SK-N-SH (cell line): ENCODE data around the gene TM4SF4. TPM values are rescaled to one million over a fixed set of nuclear protein-coding genes. Genes with fewer than 3 reads are reported as not detected.

ENCODE experiments used
- CTCF ChIA-PET: fragments of 300-600, 350-600 bp; formaldehyde crosslinking; extraction: SDS; loops from one replicate; lab custom pipeline; 2021; lab: Yijun Ruan, JAX
- POLR2A ChIA-PET: fragments of 350-600 bp; sonication (Branson Sonifier 250); formaldehyde crosslinking; extraction: SDS; loops from one replicate; lab custom pipeline; 2020; ENCODE audit warnings: antibody characterized with exemption, inconsistent platforms; lab: Yijun Ruan, JAX
- DNase-seq: peaks from one replicate; pipeline ENCODE4 v3.0.0; 2012
- H2AFZ ChIP-seq: fragments of 200-600 bp; sonication (generic); 2 replicates; pipeline ENCODE4 v1.8.1; 2016; ENCODE audit warnings: antibody characterized with exemption, mild to moderate bottlenecking, low read depth
- H3F3A ChIP-seq: fragments of 200-600 bp; sonication (generic); replicated peaks from 2 replicates; pipeline ENCODE3; 2016; ENCODE audit warnings: antibody characterized with exemption, mild to moderate bottlenecking; ENCODE audit not compliant: insufficient read depth
- H3K27ac ChIP-seq, 2 experiments: fragments of 200-500 bp in 1 of 2; fragments of 200-600 bp in 1 of 2; sonication (Bioruptor generic) in 1 of 2; sonication (generic), shearing (Covaris generic) in 1 of 2; 2 replicates each; pipeline versions ENCODE4 v1.5.1 to v1.6.1; 2014 to 2016; ENCODE audit warnings: low read depth in 2 of 2, inconsistent platforms in 1 of 2, low read length in 1 of 2, mild to moderate bottlenecking in 1 of 2, mixed read lengths in 1 of 2
- H3K27me3 ChIP-seq: fragments of 200-600 bp; sonication (generic), shearing (Covaris generic); 2 replicates; pipeline ENCODE4 v1.6.1; 2016; ENCODE audit warnings: mixed run types; ENCODE audit not compliant: insufficient read depth
- H3K36me3 ChIP-seq, 2 experiments: fragments of 200-500 bp in 1 of 2; fragments of 200-600 bp in 1 of 2; sonication (Bioruptor generic) in 1 of 2; sonication (generic) in 1 of 2; replicated peaks in 1 of 2; 2 replicates each; pipeline versions ENCODE3 to v1.5.1; 2014 to 2016; ENCODE audit warnings: low read length in 1 of 2, mild to moderate bottlenecking in 1 of 2; ENCODE audit not compliant: insufficient read depth in 2 of 2, control insufficient read depth in 1 of 2
- H3K4me1 ChIP-seq, 2 experiments: fragments of 200-500 bp in 1 of 2; fragments of 200-600 bp in 1 of 2; sonication (Bioruptor generic) in 1 of 2; sonication (generic), shearing (Covaris generic) in 1 of 2; 2 replicates each; pipeline versions ENCODE4 v1.5.1 to v1.6.1; 2014 to 2016; ENCODE audit warnings: low read depth in 1 of 2, low read length in 1 of 2, mixed run types in 1 of 2; ENCODE audit not compliant: insufficient read depth in 2 of 2, control insufficient read depth in 1 of 2
- H3K4me2 ChIP-seq: fragments of 200-600 bp; sonication (generic), shearing (Covaris generic); 2 replicates; pipeline ENCODE4 v1.6.1; 2017; ENCODE audit warnings: mixed run types
- H3K4me3 ChIP-seq, 2 experiments: fragments of 200-500 bp in 1 of 2; fragments of 200-600 bp in 1 of 2; sonication (Bioruptor generic) in 1 of 2; sonication (generic), shearing (Covaris generic) in 1 of 2; 2 replicates each; pipeline versions ENCODE4 v1.5.1 to v1.8.1; 2014 to 2016; ENCODE audit warnings: low read depth in 2 of 2, inconsistent platforms in 1 of 2, low read length in 1 of 2, mild to moderate bottlenecking in 1 of 2, mixed read lengths in 1 of 2, moderate library complexity in 1 of 2
- H3K79me2 ChIP-seq: fragments of 200-600 bp; sonication (generic); 2 replicates; pipeline ENCODE4 v1.8.1; 2017; ENCODE audit warnings: mild to moderate bottlenecking; ENCODE audit not compliant: insufficient read depth
- H3K9ac ChIP-seq: fragments of 200-600 bp; sonication (generic); 2 replicates; pipeline ENCODE4 v1.6.1; 2017; ENCODE audit warnings: mixed run types
- H3K9me2 ChIP-seq: fragments of 200-600 bp; sonication (generic); 2 replicates; pipeline ENCODE4 v1.6.1; 2017; ENCODE audit warnings: mixed run types
- H3K9me3 ChIP-seq: fragments of 200-600 bp; sonication (generic); 2 replicates; pipeline ENCODE4 v1.6.1; 2017; ENCODE audit warnings: mixed run types, mild to moderate bottlenecking, moderate library complexity
- H4K20me1 ChIP-seq: fragments of 200-600 bp; sonication (generic); 2 replicates; pipeline ENCODE4 v1.6.1; 2017; ENCODE audit warnings: mild to moderate bottlenecking, mixed run types; ENCODE audit not compliant: insufficient read depth
- CTCF ChIP-seq: fragments of 200-600 bp; sonication (generic); IDR thresholded peaks from 2 replicates; pipeline ENCODE4 v1.6.1; 2017; ENCODE audit warnings: antibody characterized with exemption, mild to moderate bottlenecking, moderate library complexity
- ELF1 ChIP-seq: IDR thresholded peaks from 2 replicates; pipeline ENCODE4 v1.4.0; 2012
- EZH2phosphoT487 ChIP-seq: fragments of 200-600 bp; sonication (generic); IDR thresholded peaks from 2 replicates; pipeline ENCODE4 v1.6.1; 2017; ENCODE audit warnings: low read depth, mixed run types, mild to moderate bottlenecking, antibody characterized with exemption, moderate library complexity, borderline replicate concordance
- FOXM1 ChIP-seq: IDR thresholded peaks from 2 replicates; pipeline ENCODE4 v1.4.0; 2012; ENCODE audit warnings: low read depth, mild to moderate bottlenecking
- MEF2A ChIP-seq: IDR thresholded peaks from 2 replicates; pipeline ENCODE4 v1.4.0; 2012; ENCODE audit warnings: low read depth, borderline replicate concordance
- MXI1 ChIP-seq: IDR thresholded peaks from 2 replicates; pipeline ENCODE4 v1.6.1; 2012; ENCODE audit warnings: mild to moderate bottlenecking, low read depth, low read length, improper control_type of control experiment
- NFIC ChIP-seq: IDR thresholded peaks from 2 replicates; pipeline ENCODE4 v1.4.0; 2012; ENCODE audit warnings: borderline replicate concordance
- RCOR1 ChIP-seq: fragments of 150-350 bp; IDR thresholded peaks from 2 replicates; pipeline ENCODE4 v1.6.1; 2017; ENCODE audit warnings: antibody characterized with exemption, low read length
- RFX5 ChIP-seq: IDR thresholded peaks from 2 replicates; pipeline ENCODE4 v1.6.1; 2012; ENCODE audit warnings: mild to moderate bottlenecking, improper control_type of control experiment, low read length
- RXRA ChIP-seq: IDR thresholded peaks from 2 replicates; pipeline ENCODE4 v1.4.0; 2012; ENCODE audit warnings: low read depth, mild to moderate bottlenecking, borderline replicate concordance
- TEAD4 ChIP-seq: IDR thresholded peaks from 2 replicates; pipeline ENCODE4 v1.4.0; 2012; ENCODE audit warnings: mild to moderate bottlenecking, borderline replicate concordance; ENCODE audit not compliant: insufficient read depth
- USF1 ChIP-seq: IDR thresholded peaks from 2 replicates; pipeline ENCODE4 v1.4.0; 2012; ENCODE audit warnings: low read depth, borderline replicate concordance
- ZBTB33 ChIP-seq: IDR thresholded peaks from 2 replicates; pipeline ENCODE4 v1.4.0; 2012; ENCODE audit warnings: low read depth, borderline replicate concordance
- WGBS: methylation state at CpG from one replicate; pipeline ENCODE4 v1.1.6; 2017; ENCODE audit warnings: low lambda C conversion rate; 5-methylcytosine and 5-hydroxymethylcytosine counted together
- polyA plus RNA-seq, 3 experiments: library from polyadenylated mRNA; depleted of rRNA; stranded (reverse); fragments of >200 nt; gene quantifications; 2 replicates each; pipeline ENCODE4 v1.2.3, GENCODE V29; 2012

Gene TM4SF4
- polyA plus RNA-seq, 1 of the 3 experiments (the other 2 are of a cell fraction) = 0.08 TPM

GRCh38 chr3:149516920-149517319 lies 42.4 kb downstream of the TM4SF4 start:
- POLR2A ChIA-PET = no interaction called here
- CTCF ChIA-PET = interaction anchor here (0.6 to 1.4 kb wide), 3 partner anchors 14 to 291 kb away, joined by 3 to 6 read pairs (median 3); no protein-coding TSS in a partner anchor

More at GRCh38 chr3:149516920-149517319, 42.4 kb downstream of the TM4SF4 start:
- DNase-seq = no peak
- Histone ChIP-seq H4K20me1 (no peaks in the 10 kb centered on the region), H3K4me1 (no peaks in the 10 kb centered on the region), H3K9me3 (no peaks in the 10 kb centered on the region; the same call in 1 of the 2 replicates), H2AFZ (no peak overlapping the region), H3K27ac (no peak overlapping the region), H3K79me2 (no peaks in the 10 kb centered on the region), H3K4me3 (no peak overlapping the region), H3K4me2 (no peak overlapping the region), H3K9me2 (no peaks in the 10 kb centered on the region)
- 83% methylated on average over 1 of the region's 1 CpG for WGBS
- no peak for TF ChIP-seq USF1
- no peak for TF ChIP-seq EZH2phosphoT487
- no peak for TF ChIP-seq ELF1
- TF ChIP-seq RCOR1 = no peak
- TF ChIP-seq TEAD4 = no peak
- no peak for TF ChIP-seq CTCF
- no peak for TF ChIP-seq RXRA
- TF ChIP-seq NFIC = no peak
- TF ChIP-seq MEF2A = no peak
- TF ChIP-seq ZBTB33 = no peak
- no peak for TF ChIP-seq RFX5
- TF ChIP-seq FOXM1 = no peak
- TF ChIP-seq MXI1 = no peak
- TF ChIP-seq, all 33 proteins: peak for 0
- H3K9ac ChIP-seq = no peak overlapping the region
- peaks cover 13% of the 10 kb centered on the region for H3F3A ChIP-seq
- H3K27me3 ChIP-seq = no peaks in the 10 kb centered on the region
- peaks cover 20 to 40% of the 10 kb centered on the region in 2 experiments for H3K36me3 ChIP-seq
